Body of pancreas (tissue), 4 donors: Measurements from ENCODE around the gene ENO3. TPM values are rescaled to one million over a fixed set of nuclear protein-coding genes. Genes with fewer than 3 reads are reported as not detected.
A peak's percentile ranks its signal among the peaks of the same experiment; 100 is the strongest.

Source experiments
- ATAC-seq: fragments of 150-250 bp; one replicate; pipeline ENCODE4 v1.9.1; 2016
- DNase-seq, 4 donors: peaks; one replicate each; pipeline ENCODE4 v3.0.0-alpha.2; 2019
- H3K27ac ChIP-seq, 4 donors: fragments of 200-600 bp; sonication (generic); 1 replicate in 3 of 4; 2 replicates in 1 of 4; pipeline versions ENCODE4 v1.5.1 to v1.6.1; 2016 to 2019; ENCODE audit warnings: mild to moderate bottlenecking in 1 of 4, mixed read lengths in 1 of 4, moderate library complexity in 1 of 4
- H3K27me3 ChIP-seq, 2 donors: fragments of 200-600 bp; sonication (generic); one replicate each; pipeline ENCODE4 v1.6.0; 2016; ENCODE audit warnings: mild to moderate bottlenecking in 1 of 2
- H3K36me3 ChIP-seq, 2 donors: fragments of 200-600 bp; sonication (generic); replicated peaks in 1 of 2; 2 replicates each; pipeline ENCODE4 v1.5.1; 2016; ENCODE audit warnings: low read depth in 2 of 2; ENCODE audit not compliant: insufficient read depth in 1 of 2
- H3K4me1 ChIP-seq: fragments of 200-600 bp; sonication (generic); one replicate; pipeline ENCODE4 v1.6.0; 2016
- H3K4me3 ChIP-seq, 2 donors: fragments of 200-600 bp; sonication (generic); 1 replicate in 1 of 2; 2 replicates in 1 of 2; pipeline ENCODE4 v1.5.1; 2016 to 2019
- H3K9me3 ChIP-seq, 3 donors: fragments of 200-600 bp; sonication (generic); 1 replicate in 2 of 3; 2 replicates in 1 of 3; pipeline ENCODE4 v1.5.1; 2016
- POLR2A ChIP-seq, 3 donors: fragments of 450-650 bp; IDR thresholded peaks; one replicate each; pipeline ENCODE4 v1.6.1; 2016; ENCODE audit warnings: antibody characterized with exemption in 3 of 3, mild to moderate bottlenecking in 2 of 3
- WGBS, 2 donors: methylation state at CpG; one replicate each; pipeline ENCODE4 v1.1.5; 2017; 5-methylcytosine and 5-hydroxymethylcytosine counted together
- intact Hi-C: fragments of 100-400 bp; cut with DNase I; formaldehyde crosslinking; loops from one replicate; pipeline ENCODE4 v1.15.1; 2023
- total RNA-seq, 2 donors: library from RNA; depleted of rRNA; stranded (reverse); fragments of >200 nt; gene quantifications; one replicate each; pipeline ENCODE4 v1.1.0, GENCODE V29; 2016
- TF ChIP-seq, protein P1 (sequence below), 7 experiments: fragments of 450-650 bp in 4 of 7; fragments of 200-600 bp in 3 of 7; sonication (generic) in 3 of 7; IDR thresholded peaks; one replicate each; pipeline ENCODE4 v1.5.1; 2016 to 2019; ENCODE audit warnings: antibody characterized with exemption in 7 of 7

ENO3 gene
- total RNA-seq, 2 donors from 2014 or later, result 3.3 to 3.6 TPM

GRCh38 chr17:4994081-4994595 is 43.2 kb downstream of the ENO3 start:
- Histone ChIP-seq H3K4me3 (no peak overlapping the region), H3K36me3 (no peaks in the 10 kb centered on the region), H3K9me3 (no peaks in the 10 kb centered on the region), H3K4me1 (peaks cover 10% of the 10 kb centered on the region), H3K27ac (no peak overlapping the region), H3K27me3 (no peaks in the 10 kb centered on the region)
- DNase-seq, result no peak
- whole genome bisulfite sequencing, 2 donors, result 77 to 82% methylated on average over 6 of the region's 6 CpGs
- ATAC-seq, result no peak
- TF ChIP-seq POLR2A (IDR thresholded peaks at IDR 0.05), result no peak
- TF ChIP-seq, protein P1, sequence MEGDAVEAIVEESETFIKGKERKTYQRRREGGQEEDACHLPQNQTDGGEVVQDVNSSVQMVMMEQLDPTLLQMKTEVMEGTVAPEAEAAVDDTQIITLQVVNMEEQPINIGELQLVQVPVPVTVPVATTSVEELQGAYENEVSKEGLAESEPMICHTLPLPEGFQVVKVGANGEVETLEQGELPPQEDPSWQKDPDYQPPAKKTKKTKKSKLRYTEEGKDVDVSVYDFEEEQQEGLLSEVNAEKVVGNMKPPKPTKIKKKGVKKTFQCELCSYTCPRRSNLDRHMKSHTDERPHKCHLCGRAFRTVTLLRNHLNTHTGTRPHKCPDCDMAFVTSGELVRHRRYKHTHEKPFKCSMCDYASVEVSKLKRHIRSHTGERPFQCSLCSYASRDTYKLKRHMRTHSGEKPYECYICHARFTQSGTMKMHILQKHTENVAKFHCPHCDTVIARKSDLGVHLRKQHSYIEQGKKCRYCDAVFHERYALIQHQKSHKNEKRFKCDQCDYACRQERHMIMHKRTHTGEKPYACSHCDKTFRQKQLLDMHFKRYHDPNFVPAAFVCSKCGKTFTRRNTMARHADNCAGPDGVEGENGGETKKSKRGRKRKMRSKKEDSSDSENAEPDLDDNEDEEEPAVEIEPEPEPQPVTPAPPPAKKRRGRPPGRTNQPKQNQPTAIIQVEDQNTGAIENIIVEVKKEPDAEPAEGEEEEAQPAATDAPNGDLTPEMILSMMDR (IDR thresholded peaks at IDR 0.05), result no peak
- intact Hi-C loops, result no loop called here

- Histone ChIP-seq H3K27me3 (no peaks in the 10 kb centered on the region), H3K4me1 (peaks cover 27% of the 10 kb centered on the region), H3K4me3 (peak within 1 kb of the TSS; percentile 60 to 89), H3K27ac (peak within 1 kb of the TSS; percentile 72 to 93 (median 86)), H3K36me3 (peaks cover 3 to 9% of the 10 kb centered on the region in 2 donors), H3K9me3 (no peaks in the 10 kb centered on the region)
- peak; percentile 85 to 89 (median 87) for TF ChIP-seq POLR2A (IDR thresholded peaks at IDR 0.05)
- TF ChIP-seq, protein P1 (IDR thresholded peaks at IDR 0.05), result peak in 5 of 7 experiments; percentile 12 to 39 (median 39)
- intact Hi-C loops, result no loop called here
- 0 to 1% methylated on average over 5 to 75 of the region's 93 CpGs for WGBS, 2 donors
- ATAC-seq (peak; percentile 94), DNase-seq (peak; percentile 94 to 96 (median 95))
These were observed 46.5 kb downstream of the ENO3 start, which contains the start of the genes INCA1 and KIF1C for GRCh38 chr17:4997302-4998026. Gene INCA1, minus strand, starts transcription at chr17:4997522. Its CDS starts 3,085 bp downstream, at chr17:4994437. Gene KIF1C, plus strand, starts transcription at chr17:4997950. Its CDS starts 2,297 bp downstream, at chr17:5000247.

DNA sequence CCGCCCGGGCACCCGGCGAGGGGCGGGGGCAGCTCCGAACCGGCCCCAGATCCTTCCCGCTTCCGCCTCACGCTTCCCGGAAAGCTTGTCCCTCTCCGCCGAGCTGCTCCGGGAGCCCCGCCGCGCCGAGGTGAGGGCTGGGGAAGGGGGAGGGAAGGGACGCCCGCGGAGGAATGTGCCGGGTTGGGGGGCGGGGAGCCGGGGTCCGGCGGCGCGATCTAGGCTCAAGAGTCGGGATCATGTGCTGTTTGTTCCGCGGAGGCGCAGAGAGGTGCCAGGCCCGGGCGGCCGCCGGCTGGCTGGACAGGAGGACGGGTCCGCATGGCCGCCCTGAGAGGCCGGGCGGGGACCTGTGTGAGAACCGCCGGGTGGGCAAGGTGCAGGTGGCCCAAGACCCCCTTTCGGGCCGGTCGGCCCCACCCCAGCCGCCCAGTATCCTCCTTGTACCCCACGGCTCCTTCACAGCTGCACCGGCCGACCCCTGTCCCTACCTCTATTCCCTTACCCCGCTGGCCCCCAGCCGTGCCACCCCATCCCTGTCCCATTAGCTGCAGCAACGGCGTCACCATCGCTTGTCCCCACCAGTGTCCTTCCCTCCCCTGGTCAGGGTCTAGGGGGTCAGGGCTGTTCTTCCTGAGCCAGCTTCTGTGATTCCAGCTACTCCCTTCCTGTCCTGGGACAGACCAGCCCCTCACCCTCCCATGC is 47.3 kb downstream of the ENO3 start:
- peak in 3 of 4 donors; percentile 59 to 64 (median 60) for DNase-seq
- Histone ChIP-seq H3K27ac (peak overlapping the region; percentile 72 to 93 (median 86)), H3K4me3 (peak overlapping the region; percentile 60 to 89), H3K36me3 (peaks cover 3 to 13% of the 10 kb centered on the region in 2 donors), H3K4me1 (peaks cover 27% of the 10 kb centered on the region), H3K27me3 (no peaks in the 10 kb centered on the region), H3K9me3 (no peaks in the 10 kb centered on the region)
- intact Hi-C loops, result no loop called here
- 0 to 1% methylated on average over 13 to 54 of the region's 55 CpGs for WGBS, 2 donors
- no peak for ATAC-seq
- TF ChIP-seq, protein P1 (IDR thresholded peaks at IDR 0.05), result no peak
- TF ChIP-seq POLR2A (IDR thresholded peaks at IDR 0.05), result no peak

DNA sequence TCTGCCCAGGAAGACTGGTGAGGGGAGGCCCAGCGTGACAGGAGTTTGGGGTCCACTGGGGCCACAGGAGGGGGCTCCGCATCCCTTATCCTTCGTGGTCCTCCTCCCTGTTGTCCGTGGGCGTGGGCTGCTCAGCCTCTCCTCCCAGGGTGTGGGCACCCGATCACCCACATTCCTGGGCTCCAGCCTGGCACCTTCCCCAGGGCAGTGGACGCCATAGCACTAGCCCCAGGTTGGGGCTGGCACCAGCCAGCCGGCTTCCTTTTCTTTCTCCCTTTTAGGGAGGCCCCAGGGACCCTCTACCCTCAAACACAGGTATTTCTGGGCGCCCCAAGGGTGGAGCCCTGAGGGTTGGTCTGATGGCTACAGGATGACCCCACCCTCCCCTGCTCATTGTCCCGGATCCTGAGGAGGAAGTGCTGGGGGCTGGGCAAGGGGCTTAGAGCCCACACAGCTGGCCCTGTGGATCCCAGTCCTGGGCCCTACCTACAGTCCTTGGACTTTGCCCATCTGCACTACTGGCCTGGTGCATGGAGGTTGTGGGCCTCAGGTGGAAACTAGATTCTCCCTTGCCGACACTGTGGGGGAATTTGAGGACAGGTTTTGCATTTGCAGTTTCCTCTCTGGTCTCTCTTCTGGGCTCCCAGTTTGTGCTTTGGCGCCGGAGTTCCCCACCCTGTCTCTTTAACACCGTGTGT is 48.0 kb downstream of the ENO3 start:
- no peaks in the 10 kb centered on the region for H3K27me3 ChIP-seq
- H3K4me3 ChIP-seq, result peak overlapping the region; percentile 60 to 89
- TF ChIP-seq, protein P1 (IDR thresholded peaks at IDR 0.05), result no peak
- no peak for TF ChIP-seq POLR2A (IDR thresholded peaks at IDR 0.05)
- WGBS, 2 donors, result 0 to 4% methylated on average over 8 to 14 of the region's 14 CpGs
- H3K4me1 ChIP-seq, result peaks cover 27% of the 10 kb centered on the region
- peaks cover 3 to 16% of the 10 kb centered on the region in 2 donors for H3K36me3 ChIP-seq
- peak overlapping the region; percentile 72 to 93 (median 86) for H3K27ac ChIP-seq
- intact Hi-C loops, result no loop called here
- DNase-seq (peak; percentile 29 to 54 (median 48)), ATAC-seq (no peak)
- H3K9me3 ChIP-seq, result no peaks in the 10 kb centered on the region
